GM19395 (cell line): ENCODE measurements around the gene CFAP410.
"Not testable (repeated sequence)": the region's sequence is repeated elsewhere in the genome, so short reads cannot be mapped to it uniquely, and the experiment has no call there.

Experiments
- ATAC-seq: cut with Tn5 transposase; IDR thresholded peaks from one replicate; pipeline ENCODE4 v1.9.1; 2021; ENCODE audit warnings: mild to moderate bottlenecking, moderate library complexity; ENCODE audit not compliant: unreplicated experiment

CFAP410 gene

DNA sequence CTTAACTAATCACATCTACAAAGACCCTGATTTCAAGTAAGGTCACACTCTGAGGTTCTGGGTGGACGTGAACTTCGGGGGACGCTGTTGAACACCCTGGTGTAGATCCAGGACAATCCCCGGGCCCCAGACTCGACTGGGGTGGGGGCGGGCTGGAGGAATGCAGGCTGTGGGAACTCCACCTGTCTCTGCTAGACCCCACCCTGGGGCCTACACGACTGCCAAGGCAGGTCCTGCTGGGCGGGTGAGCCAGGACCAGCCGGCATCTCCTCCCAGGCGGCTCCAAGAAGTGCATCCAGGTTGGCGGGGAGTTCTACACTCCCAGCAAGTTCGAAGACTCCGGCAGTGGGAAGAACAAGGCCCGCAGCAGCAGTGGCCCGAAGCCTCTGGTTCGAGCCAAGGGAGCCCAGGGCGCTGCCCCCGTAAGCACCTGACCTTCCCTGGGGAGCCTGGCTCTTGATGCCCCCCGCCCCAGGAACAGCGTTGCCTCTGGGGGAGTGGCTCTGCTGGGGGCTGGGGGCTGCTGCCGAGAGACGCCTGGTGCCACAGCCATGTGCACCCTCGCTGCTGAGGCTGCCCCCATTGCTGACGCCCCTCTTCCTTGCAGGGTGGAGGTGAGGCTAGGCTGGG is 49.7 kb downstream of the CFAP410 start:
- ATAC-seq: no peak

DNA sequence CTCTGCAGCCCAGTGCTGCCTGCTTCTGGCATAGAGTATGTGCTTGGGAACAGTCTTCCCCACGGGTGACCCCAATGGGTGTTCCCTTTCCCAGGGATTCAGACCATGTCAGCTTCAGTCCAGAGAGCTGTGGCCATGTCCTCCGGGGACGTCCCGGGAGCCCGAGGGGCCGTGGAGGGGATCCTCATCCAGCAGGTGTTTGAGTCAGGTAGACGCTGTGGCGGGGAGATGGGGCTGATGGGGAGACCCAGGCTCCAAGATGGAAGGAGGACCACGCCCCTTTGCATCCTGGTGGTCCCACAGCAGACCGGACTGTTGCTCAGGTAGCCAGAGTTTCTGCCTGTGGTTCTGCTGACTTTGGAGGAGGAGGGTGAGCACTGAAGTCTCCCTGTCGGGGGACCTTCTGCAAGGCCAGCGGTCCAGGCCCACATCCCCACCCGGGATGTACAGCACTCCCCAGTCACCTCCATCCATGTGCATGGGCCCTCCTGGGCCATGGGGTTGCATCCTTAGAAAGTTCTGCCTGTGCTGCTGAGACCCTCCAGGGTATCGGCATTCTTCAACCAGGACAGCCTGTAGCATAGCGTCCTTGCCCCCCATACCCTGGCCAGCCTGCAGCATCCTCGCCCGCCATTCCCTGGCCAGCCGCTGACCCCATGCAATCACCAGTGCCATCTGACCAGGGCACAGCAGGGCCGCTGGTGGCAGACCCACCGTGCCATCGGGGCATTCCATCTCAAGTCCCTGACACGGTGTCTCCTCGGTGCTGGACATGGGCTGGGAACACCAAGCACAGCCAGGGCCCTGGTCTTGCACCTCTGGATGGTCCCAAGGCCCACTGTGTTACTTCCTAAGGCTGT is 50.7 kb downstream of the CFAP410 start:
- no peak for ATAC-seq

DNA sequence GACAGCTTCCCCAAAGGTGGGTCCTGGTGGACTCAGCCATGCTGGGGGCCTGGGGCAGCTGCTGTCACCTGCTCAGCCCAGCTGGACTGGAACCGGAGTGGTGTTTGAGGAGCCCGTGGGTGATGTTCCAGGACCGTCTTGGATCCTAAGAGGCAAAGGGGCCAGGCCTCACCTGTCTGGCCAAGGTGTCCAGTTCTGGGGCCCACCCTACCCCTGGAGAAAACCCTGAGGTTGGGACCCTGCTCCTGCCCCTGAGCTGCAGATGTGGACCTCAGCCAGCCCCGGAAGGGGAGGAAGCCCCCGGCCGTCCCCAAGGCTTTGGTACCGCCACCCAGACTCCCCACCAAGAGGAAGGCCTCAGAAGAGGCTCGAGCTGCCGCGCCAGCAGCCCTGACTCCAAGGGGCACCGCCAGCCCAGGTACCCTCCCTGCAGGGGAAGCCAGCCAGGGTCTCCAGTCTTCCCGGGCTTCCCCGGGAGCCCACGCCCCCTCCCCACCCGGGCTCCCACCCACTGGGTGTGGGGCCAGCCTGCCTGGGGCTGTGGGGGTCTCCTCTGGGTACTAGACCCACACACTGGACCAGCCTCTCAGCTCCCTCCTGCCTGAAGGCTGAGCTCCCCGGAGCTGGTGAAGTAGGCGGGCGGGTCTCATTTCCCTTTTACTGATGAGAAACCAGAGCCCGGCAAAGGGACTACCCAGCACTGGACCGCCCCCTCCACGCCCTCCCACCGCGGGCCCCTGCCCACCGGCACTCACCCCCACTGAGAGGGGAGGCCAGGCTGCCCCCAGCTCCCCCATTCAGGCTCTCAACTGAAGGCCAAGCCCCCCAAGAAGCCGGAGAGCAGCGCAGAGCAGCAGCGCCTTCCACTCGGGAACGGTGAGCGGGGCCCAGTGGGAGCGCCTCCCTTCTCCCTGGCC is 52.2 kb downstream of the CFAP410 start:
- no peak for ATAC-seq

DNA sequence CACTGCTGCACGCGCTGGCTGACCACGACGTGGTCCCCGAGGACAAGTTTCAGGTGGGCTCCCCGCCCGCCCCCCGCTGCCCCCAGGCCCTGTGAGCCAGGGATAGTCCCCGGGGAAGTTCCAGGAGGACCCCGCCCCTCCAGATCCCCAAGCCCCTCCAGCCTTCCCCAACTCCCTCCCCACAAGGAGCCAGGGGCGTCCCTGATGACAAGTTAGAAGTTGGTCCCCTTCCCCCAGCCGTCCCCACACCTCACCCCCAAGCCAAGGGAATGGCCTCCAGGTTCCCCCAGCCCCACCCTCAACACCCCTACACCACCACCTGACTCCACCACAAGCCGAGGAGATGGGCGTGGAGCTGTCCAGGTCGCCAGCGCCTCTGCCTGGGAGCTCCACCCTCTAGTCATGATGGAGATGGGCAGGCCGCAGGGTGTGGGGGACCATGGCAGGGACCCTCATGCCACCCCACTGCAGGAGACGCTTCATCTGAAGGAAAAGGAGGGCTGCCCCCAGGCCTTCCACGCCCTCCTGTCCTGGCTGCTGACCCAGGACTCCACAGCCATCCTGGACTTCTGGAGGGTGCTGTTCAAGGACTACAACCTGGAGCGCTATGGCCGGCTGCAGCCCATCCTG is 53.0 kb downstream of the CFAP410 start:
- no peak for ATAC-seq

DNA sequence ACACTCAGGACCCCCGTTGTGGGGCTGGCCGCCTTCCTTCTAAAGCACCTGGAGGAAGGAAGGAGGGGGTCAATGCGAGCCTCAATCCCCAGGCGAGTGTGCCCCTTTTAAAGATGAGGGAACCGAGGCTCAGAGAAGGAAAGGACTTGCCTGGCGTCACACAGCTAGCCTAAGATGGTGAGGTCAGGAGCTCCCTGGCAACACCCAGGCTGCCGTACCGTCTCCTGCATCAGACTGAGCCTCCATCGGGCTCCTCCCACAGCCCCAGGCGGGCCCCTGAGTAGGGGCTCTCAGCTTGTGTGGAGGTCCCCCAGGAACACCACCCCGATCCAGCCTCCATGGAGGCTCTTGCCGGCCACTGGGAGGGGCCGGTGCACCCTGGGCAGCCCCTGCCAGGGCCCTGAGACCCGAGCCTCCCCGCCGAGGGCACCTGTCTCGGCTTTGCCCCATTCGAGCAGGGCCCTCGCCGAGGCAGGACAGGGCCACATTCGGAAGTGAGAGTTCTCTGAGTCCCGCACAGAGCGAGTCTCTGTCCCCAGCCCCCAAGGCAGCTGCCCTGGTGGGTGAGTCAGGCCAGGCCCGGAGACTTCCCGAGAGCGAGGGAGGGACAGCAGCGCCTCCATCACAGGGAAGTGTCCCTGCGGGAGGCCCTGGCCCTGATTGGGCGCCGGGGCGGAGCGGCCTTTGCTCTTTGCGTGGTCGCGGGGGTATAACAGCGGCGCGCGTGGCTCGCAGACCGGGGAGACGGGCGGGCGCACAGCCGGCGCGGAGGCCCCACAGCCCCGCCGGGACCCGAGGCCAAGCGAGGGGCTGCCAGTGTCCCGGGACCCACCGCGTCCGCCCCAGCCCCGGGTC is 53.8 kb downstream of the CFAP410 start, which contains the start of gene AIRE:
Gene AIRE, plus strand, starts transcription at position 739 of the 855 bp plus-strand sequence. CDS start 131 bp downstream, outside the sequence.
- no peak for ATAC-seq

DNA sequence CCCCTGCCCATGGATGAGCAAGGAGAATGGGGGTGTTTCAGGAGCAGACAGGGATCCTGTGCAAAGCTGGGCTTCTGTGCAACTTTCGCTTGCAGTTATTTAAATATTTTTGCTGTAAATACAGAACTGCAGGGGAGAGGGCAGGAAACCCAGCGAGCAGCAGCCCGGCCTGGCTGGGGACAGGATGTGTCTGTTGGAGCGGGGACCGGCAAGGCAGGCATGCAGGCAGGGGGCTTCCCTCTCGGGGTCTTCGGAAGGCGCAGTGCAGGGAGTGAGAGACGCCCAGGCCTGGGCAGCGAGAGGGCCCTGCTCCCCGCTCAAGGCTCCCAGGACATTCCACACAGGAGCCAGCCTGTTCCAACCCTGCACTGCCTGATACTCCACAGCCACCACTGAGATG is 55.2 kb downstream of the CFAP410 start:
- no peak for ATAC-seq

DNA sequence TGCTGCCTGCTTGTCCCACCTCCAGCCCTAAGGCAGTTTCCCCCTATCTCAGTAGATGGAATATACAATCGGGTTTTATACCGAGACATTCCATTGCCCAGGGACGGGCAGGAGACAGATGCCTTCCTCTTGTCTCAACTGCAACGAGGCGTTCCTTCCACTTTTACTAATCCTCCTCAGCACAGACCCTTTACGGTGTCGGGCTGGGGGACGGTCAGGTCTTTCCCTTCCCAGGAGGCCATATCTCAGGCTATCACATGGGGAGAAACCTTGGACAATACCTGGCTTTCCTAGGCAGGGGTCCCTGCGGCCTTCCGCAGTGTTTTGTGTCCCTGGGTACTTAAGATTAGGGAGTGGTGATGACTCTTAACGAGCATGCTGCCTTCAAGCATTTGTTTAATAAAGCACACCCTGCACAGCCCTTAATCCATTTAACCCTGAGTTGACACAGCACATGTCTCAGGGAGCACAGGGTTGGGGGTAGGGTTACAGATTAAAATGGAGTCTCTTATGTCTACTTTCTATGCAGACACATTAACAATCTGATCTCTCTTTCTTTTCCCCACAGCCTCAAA is 55.9 kb downstream of the CFAP410 start:
- not testable (repeated sequence) for ATAC-seq

- no peak for ATAC-seq
Measured at GRCh38 chr21:44282370-44282769, 56.8 kb downstream of the CFAP410 start.

GRCh38 chr21:44281801-44282200 is 57.4 kb downstream of the CFAP410 start:
- ATAC-seq: no peak

- ATAC-seq: no peak
Measured at GRCh38 chr21:44279354-44280260, 59.6 kb downstream of the CFAP410 start.
